AG09319 (cell line): ENCODE results near the gene DYNLRB2.

Experiments
- DNase-seq: peaks from one replicate; pipeline ENCODE4 v3.0.0-alpha.2; 2010; ENCODE audit warnings: low read depth; ENCODE audit errors: extremely low read depth
- TF ChIP-seq, protein P1 (sequence below): IDR thresholded peaks from 2 replicates; pipeline ENCODE4 v1.5.1; 2011; ENCODE audit warnings: low read depth, mild to moderate bottlenecking, inconsistent platforms, low read length, moderate library complexity

Gene DYNLRB2

DNA sequence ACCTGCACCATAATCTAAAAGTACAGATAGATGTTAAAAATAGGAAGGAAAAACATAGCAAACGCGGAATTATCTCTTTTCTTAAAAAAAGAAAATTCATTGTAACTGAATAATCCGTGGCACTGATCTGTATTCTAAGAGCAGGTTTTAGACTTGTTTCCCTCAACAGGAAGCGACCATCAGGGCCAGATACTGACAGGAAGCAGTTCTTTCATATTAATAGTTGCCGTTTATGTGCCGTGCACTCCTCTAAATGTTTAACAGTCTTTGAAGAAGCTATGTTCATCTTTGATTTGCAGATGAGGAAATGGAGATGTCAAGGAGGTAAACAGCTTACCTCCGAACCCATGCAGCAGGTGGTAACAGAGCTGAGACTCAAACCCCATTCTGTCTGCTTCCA, 23.6 kb downstream of the DYNLRB2 start:
- no peak for DNase-seq
- TF ChIP-seq, protein P1, sequence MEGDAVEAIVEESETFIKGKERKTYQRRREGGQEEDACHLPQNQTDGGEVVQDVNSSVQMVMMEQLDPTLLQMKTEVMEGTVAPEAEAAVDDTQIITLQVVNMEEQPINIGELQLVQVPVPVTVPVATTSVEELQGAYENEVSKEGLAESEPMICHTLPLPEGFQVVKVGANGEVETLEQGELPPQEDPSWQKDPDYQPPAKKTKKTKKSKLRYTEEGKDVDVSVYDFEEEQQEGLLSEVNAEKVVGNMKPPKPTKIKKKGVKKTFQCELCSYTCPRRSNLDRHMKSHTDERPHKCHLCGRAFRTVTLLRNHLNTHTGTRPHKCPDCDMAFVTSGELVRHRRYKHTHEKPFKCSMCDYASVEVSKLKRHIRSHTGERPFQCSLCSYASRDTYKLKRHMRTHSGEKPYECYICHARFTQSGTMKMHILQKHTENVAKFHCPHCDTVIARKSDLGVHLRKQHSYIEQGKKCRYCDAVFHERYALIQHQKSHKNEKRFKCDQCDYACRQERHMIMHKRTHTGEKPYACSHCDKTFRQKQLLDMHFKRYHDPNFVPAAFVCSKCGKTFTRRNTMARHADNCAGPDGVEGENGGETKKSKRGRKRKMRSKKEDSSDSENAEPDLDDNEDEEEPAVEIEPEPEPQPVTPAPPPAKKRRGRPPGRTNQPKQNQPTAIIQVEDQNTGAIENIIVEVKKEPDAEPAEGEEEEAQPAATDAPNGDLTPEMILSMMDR: no peak

DNA sequence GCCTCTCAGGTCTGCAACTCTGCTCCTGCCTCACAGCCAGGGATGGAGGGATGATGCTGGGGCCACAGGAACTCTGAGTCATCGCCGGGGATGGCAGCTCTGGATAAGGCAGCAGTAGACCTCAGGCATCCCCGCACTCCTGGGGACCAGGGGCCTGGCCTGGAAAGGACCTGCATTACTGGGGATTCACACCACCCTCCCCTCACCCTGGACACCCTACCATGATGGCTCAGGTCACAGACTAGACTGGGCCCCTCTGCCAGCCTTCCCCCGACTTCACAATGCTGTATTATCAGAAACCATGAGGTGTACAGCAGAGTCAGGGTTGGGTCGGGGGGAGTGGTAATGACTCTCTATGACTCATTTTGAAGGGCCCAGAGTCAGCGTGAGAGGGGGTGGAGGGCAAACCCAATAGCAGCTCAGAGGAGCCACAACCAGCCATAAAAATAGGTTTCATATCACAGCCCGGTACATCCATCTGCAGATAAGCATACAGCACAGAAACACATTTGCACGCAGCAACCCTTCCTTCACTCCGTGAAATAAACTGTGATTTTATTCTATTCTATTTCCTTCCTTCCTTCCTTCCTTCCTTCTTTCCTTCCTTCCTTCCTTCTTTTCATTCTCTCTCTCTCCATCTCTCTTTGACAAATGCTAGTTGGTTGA, 28.8 kb downstream of the DYNLRB2 start:
- TF ChIP-seq, protein P1: no peak
- no peak for DNase-seq

DNA sequence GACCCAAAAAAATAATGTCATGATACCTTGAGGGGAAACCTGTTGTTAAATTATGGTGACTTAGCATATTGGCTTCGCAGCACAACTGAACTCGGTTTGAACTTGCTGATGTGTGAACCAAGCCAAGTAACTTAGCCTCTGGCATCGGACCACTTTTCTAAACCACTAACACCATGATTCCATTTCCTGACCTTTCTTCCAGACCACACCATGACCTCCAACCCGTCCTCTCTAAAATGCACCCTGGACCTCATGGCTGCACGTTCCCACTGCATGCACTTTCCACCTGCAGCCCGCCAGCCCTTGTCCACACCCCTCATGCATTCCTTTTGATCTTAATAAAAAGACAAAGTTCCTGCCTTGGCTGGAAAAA, 29.3 kb downstream of the DYNLRB2 start:
- no peak for DNase-seq
- TF ChIP-seq, protein P1: no peak

DNA sequence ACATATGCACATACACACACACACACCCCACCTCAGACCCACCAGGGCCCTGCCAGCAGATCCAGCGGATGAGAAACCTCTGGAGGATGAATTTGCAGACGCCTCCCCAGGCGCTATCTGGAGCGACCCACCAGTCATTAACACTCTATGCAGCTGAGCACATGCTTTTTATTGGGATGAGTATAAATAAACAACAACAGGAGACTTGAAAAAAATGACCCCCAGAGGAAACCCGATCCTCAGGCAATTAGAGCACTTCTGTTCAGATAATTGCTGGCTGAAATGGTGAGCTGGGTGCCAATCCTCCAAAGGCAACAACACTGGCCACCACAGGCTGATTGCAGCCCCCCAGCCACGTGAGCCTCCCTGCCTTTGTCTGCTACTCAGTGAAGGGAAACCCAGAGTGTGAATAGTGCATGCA, 32.9 kb downstream of the DYNLRB2 start:
- TF ChIP-seq, protein P1: no peak

DNA sequence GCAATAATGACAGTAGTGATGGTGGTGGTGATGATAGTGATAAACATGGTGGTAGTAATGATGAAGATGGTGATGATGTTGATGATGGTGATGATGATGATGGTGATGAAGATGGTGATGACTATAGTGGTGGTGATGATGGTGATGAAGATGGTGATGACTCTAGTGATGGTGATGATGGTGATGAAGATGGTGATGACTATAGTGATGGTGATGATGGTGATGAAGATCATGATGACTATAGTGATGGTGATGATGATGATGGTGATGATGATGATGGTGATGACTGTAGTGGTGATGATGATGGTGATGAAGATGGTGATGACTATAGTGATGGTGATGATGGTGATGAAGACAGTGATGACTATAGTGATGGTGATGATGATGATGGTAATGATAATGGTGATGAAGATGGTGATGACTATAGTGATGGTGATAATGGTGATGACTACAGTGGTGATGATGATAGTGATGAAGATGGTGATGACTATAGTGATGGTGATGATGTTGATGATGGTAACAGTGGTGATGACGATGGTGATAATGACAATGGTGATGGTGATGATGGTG, 35.6 kb downstream of the DYNLRB2 start:
- DNase-seq: no peak
- TF ChIP-seq, protein P1: no peak

More for the DNA sequence above, 32.9 kb downstream of the DYNLRB2 start:
- DNase-seq: no peak

DNA sequence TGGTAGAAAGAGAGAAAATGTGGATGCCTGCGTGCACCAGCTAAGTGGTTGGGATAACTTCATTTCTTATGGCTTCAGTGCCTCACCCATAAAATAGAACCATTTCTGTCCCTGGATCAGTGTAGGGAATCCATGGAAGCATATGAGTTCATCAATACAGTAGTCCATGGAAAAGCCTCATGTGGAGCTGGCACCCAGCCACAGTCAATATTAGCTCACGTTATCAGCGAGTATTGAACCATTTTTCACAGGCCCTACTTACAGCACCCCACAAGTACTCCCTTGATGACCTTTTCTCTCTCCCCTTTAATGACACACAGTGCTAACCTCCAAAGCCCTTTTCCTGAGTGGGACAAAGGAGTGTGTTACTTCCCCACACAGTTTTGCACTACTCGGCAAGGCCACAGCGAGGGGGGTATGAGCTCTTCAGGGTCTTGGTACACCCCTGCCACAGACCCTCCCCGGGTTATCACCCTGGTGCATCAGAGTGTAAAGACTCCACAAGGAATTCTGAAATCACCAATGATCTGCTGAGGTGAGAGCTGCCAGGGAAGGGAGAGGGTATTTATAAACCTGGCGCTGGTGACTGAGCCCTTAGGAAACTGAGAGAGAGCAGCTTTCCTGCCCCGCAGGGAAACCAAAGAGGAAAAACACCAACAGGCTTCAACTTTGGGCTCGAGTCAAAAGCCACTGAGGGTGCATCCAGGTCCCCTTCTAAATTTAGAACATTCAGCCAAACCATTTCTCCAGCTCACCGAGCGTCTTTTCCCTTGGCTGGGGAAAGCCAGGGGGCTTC, 36.9 kb downstream of the DYNLRB2 start:
- DNase-seq: no peak

More for the DNA sequence above, 36.9 kb downstream of the DYNLRB2 start:
- TF ChIP-seq, protein P1: no peak
